Gastrocnemius medialis (tissue), 4 donors: Measurements from ENCODE around the gene DNAAF5. TPM values are rescaled to one million over a fixed set of nuclear protein-coding genes. Genes with fewer than 3 reads are reported as not detected.
"Not testable (repeated sequence)": the region's sequence is repeated elsewhere in the genome, so short reads cannot be mapped to it uniquely, and the experiment has no call there.

Source experiments
- ATAC-seq, 2 donors: fragments of 150-250 bp; one replicate each; pipeline ENCODE4 v1.9.1; 2016
- DNase-seq, 2 donors: peaks; one replicate each; pipeline ENCODE4 v3.0.0-alpha.2; 2019
- H3K27ac ChIP-seq, 4 donors: fragments of 200-600 bp; sonication (generic); 1 replicate in 1 of 4; 2 replicates in 3 of 4; pipeline ENCODE4 v1.5.1; 2016 to 2018; ENCODE audit warnings: mild to moderate bottlenecking in 2 of 4, moderate library complexity in 1 of 4
- H3K27me3 ChIP-seq, 3 donors: fragments of 200-600 bp; sonication (generic) in 2 of 3; 1 replicate in 1 of 3; 2 replicates in 2 of 3; pipeline versions ENCODE4 v1.5.1 to v1.6.0; 2016 to 2019; ENCODE audit warnings: mild to moderate bottlenecking in 1 of 3, moderate library complexity in 1 of 3
- H3K36me3 ChIP-seq, 2 donors: fragments of 200-600 bp; sonication (generic) in 1 of 2; one replicate each; pipeline ENCODE4 v1.5.1; 2017 to 2018
- H3K4me1 ChIP-seq, 2 donors: fragments of 200-600 bp; sonication (generic) in 1 of 2; one replicate each; pipeline ENCODE4 v1.5.1; 2016 to 2017; ENCODE audit warnings: mild to moderate bottlenecking in 2 of 2
- H3K4me3 ChIP-seq, 4 donors: fragments of 200-600 bp; sonication (generic) in 3 of 4; 1 replicate in 1 of 4; 2 replicates in 3 of 4; pipeline ENCODE4 v1.5.1; 2016 to 2019; ENCODE audit warnings: mild to moderate bottlenecking in 2 of 4
- H3K9me3 ChIP-seq, 3 donors: fragments of 200-600 bp; sonication (generic) in 2 of 3; 1 replicate in 1 of 3; 2 replicates in 2 of 3; pipeline ENCODE4 v1.5.1; 2016 to 2019
- CTCF ChIP-seq, 5 experiments: fragments of 450-650 bp in 3 of 5; fragments of 200-600 bp in 2 of 5; sonication (generic) in 2 of 5; IDR thresholded peaks in 4 of 5; conservative IDR thresholded peaks in 1 of 5; 1 replicate in 4 of 5; 2 replicates in 1 of 5; pipeline ENCODE4 v1.5.1; 2016 to 2019; ENCODE audit warnings: antibody characterized with exemption in 5 of 5, mild to moderate bottlenecking in 3 of 5, moderate library complexity in 3 of 5
- POLR2A ChIP-seq, 2 donors: fragments of 450-650 bp; IDR thresholded peaks; one replicate each; pipeline ENCODE4 v1.6.1; 2017; ENCODE audit warnings: antibody characterized with exemption in 2 of 2, mild to moderate bottlenecking in 2 of 2, moderate library complexity in 2 of 2
- in situ Hi-C, 4 donors: fragments of 200-750 bp; cut with MboI; loops; one replicate each; pipeline versions ENCODE4 v1.15.0 to v1.8.0; 2017; ENCODE audit warnings: low sequenced_read_pairs in 4 of 4
- intact Hi-C: fragments of 100-400 bp; cut with DNase I; formaldehyde crosslinking; loops from one replicate; pipeline ENCODE4 v1.15.1; 2023; ENCODE audit warnings: low total_unique reads
- total RNA-seq, 4 donors: library from RNA; depleted of rRNA; stranded (reverse); fragments of >200 nt; gene quantifications; one replicate each; pipeline versions ENCODE4 v1.1.0 to v1.2.3, GENCODE V29; 2016

The DNAAF5 gene
- total RNA-seq, 4 donors from 2014 or later: 22.4 to 36.2 (median 30.6) TPM

- H3K27ac ChIP-seq: no peak overlapping the region
- intact Hi-C loops: no loop called here
- H3K36me3 ChIP-seq: peaks cover 0 to 15% of the 10 kb centered on the region in 2 donors
- H3K27me3 ChIP-seq: no peaks in the 10 kb centered on the region
- in situ Hi-C loops: no loop called here
- peaks cover 9 to 12% of the 10 kb centered on the region in 2 donors for H3K4me1 ChIP-seq
- ATAC-seq (no peak), DNase-seq (no peak)
- no peaks in the 10 kb centered on the region for H3K9me3 ChIP-seq
- no peak for TF ChIP-seq POLR2A (IDR thresholded peaks at IDR 0.05)
- no peak for TF ChIP-seq CTCF (IDR thresholded peaks at IDR 0.05 in 4 of 5, conservative IDR thresholded peaks at IDR 0.05 in 1 of 5)
- no peak overlapping the region for H3K4me3 ChIP-seq
These were observed 15.4 kb downstream of the DNAAF5 start for GRCh38 chr7:741850-742249.

- no peak overlapping the region for H3K4me3 ChIP-seq
- peaks cover 0 to 15% of the 10 kb centered on the region in 2 donors for H3K36me3 ChIP-seq
- H3K9me3 ChIP-seq: no peaks in the 10 kb centered on the region
- no peak for TF ChIP-seq CTCF (IDR thresholded peaks at IDR 0.05 in 4 of 5, conservative IDR thresholded peaks at IDR 0.05 in 1 of 5)
- no peak for TF ChIP-seq POLR2A (IDR thresholded peaks at IDR 0.05)
- H3K27me3 ChIP-seq: no peaks in the 10 kb centered on the region
- no peak for ATAC-seq
- intact Hi-C loops (no loop called here), in situ Hi-C loops (no loop called here)
- H3K27ac ChIP-seq: no peak overlapping the region
- DNase-seq: no peak
- H3K4me1 ChIP-seq: peaks cover 9 to 11% of the 10 kb centered on the region in 2 donors
These were observed 16.3 kb downstream of the DNAAF5 start for GRCh38 chr7:742791-743190.

- intact Hi-C loops, ATAC-seq, H3K4me1 ChIP-seq, DNase-seq, H3K4me3 ChIP-seq, H3K27me3 ChIP-seq, H3K27ac ChIP-seq, H3K9me3 ChIP-seq, in situ Hi-C loops: not testable (repeated sequence)
- peaks cover 0 to 15% of the 10 kb centered on the region in 2 donors for H3K36me3 ChIP-seq
These were observed 17.0 kb downstream of the DNAAF5 start for GRCh38 chr7:743341-744127.

- intact Hi-C loops, H3K4me3 ChIP-seq, H3K9me3 ChIP-seq, in situ Hi-C loops, H3K27me3 ChIP-seq, DNase-seq, H3K4me1 ChIP-seq, H3K27ac ChIP-seq, ATAC-seq: not testable (repeated sequence)
- peaks cover 0 to 15% of the 10 kb centered on the region in 2 donors for H3K36me3 ChIP-seq
These were observed 17.6 kb downstream of the DNAAF5 start for GRCh38 chr7:744128-744520.

GRCh38 chr7:744854-745430, 18.4 kb downstream of the DNAAF5 start:
- Histone ChIP-seq H3K27ac (no peak overlapping the region), H3K36me3 (peaks cover 0 to 15% of the 10 kb centered on the region in 2 donors), H3K27me3 (no peaks in the 10 kb centered on the region), H3K4me1 (no peaks in the 10 kb centered on the region), H3K9me3 (no peaks in the 10 kb centered on the region), H3K4me3 (no peak overlapping the region)
- in situ Hi-C loops: no loop called here
- ATAC-seq: no peak
- intact Hi-C loops: no loop called here
- DNase-seq: no peak
- TF ChIP-seq POLR2A (IDR thresholded peaks at IDR 0.05) (no peak), CTCF (IDR thresholded peaks at IDR 0.05 in 4 of 5, conservative IDR thresholded peaks at IDR 0.05 in 1 of 5) (no peak)
